GM18909 (cell line): ENCODE data around the gene CPZ.
"Not testable (repeated sequence)": the region's sequence is repeated elsewhere in the genome, so short reads cannot be mapped to it uniquely, and the experiment has no call there.

Source experiments
- ATAC-seq: cut with Tn5 transposase; IDR thresholded peaks from one replicate; pipeline ENCODE4 v1.9.1; 2021; ENCODE audit warnings: mild to moderate bottlenecking; ENCODE audit not compliant: unreplicated experiment, poor library complexity

Gene CPZ

DNA sequence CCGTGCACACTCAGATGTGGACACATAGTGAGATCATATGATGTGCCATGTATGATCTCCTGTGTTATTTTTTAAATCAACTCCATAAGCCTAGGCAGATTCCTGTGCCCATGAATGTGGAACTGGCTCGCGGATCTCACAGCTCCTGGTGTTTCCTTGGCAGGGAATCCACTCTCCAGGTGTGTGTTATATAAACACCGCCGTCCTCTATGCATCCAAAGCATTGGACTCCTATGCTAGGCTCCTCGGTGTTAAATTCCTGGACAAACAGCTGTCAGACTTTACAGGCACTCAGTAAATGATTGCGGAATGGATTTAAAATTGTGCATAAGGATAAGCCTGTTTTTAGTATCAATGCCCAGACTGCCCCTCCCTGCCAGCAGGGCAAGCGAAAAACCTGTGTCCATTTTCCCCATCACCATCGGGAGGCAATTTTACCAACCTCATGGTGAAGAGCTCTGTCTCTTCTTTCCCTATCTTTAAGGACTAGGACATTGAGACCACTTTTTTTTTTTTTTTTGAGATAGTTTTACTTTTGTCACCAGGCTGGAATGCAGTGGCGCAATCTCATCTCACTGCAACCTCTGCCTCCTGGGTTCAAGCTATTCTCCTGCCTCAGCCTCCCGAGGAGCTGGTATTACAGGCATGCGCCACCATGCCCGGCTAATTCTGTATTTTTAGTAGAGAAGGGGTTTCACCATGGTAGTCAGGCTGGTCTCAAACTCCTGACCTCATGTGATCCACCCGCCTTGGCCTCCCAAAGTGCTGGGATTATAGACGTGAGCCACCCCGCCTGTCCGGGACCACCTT, 36.0 kb upstream of the CPZ start:
- ATAC-seq: no peak

DNA sequence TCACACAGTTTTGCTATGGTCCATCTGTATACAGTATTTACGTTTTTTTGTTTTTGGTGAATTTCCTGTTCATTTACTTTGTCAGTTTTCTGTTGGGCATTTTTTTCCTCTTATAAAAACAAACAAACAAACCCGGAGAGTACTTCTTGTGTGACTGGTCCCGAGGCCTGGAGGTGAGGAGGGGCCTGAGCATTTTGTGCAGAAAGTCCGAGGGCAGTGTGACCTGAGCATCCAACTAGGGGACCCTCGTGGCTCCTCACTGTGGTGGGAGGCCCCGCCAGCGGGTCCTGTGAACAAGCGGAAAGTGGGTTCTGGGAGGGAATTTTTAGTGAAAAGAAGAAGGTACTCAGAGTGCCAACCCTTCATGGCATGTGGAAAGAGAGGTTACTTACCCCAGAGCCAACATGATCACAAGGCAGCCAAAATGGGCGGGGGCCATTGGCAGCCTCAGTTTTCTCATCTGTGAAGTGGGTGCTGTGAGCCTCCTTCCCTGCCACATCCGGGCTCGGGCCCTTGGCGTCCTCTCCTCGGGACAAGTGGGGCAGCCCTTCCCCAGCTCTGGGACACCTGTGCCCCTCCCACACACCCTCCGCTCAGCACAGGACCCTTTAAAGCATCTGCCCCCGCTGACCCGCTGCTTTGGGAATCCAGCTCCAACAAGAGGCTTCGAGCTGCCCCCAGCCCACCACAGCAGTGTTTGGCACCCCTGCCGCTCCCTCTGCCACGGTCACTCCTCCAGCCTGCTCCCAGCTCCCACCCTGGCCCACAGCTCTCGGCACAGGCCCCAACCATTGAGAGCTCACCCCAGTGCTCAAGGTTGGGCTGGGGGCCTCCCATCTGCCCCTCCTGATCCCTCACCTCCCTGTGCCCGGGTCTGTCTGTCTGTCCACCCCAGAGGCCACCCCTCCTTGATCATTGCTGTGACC, 35.2 kb upstream of the CPZ start:
- ATAC-seq: no peak

DNA sequence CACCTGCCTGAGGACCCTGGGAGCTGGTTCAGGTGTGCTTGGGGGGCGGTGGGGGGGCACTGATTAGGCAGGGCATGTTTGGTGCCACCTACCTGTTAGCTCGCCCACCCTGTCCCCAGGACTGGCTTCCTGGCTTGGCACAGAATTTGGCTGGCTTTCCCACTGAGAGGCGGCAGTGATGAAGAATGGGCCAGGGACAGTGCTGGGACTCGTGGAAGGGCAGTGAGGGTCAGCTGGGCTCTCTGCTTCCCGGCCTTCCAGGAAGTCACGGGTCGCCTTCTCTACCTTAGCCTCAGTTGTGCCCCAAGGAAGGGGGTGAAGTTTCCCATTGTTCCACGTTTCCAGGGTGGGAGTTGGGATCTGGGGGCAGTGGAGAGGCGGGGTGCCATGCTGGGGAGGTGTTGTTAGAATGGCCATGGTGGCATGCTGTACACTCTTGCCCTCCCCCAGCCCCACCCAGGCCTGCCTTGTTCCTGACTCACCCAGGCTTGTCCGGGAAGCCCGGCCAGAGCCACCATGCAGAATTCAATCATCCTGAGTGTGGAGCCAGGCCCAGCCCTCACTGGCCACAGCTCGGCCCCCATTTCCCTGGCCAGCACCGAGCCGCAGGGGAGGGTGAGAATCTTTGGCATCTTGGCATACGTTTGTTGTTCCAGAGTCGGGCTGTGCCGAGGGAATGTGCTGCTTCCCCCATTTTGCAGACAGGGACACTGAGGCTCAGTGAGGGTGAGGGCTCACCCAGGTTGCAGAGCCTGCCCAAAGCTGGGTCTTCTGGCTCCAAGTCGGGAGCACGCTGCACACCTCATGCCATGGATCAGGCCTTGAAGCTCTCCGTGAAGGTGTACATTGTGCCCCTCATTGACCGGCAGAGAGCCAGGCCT, 34.2 kb upstream of the CPZ start:
- no peak for ATAC-seq

DNA sequence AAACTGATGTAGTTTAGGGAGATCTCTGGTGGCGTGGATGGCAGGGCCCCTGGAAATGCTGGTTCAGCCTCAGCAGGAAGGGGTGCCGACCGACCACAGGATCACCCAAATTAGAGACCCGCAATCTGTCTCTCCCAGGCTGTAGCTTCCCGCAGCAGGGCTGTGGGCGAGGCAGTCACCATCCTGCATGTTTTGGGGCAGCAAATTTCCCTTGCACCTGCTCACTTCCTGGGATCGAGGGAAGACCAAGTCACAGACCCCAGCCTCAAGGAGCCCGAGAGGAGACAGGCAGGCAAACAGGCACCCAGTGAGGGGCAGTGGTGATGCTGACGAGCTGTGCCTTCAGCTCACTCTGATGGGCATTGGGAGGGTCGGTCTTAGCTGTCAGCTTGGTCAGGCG, 33.6 kb upstream of the CPZ start:
- no peak for ATAC-seq

DNA sequence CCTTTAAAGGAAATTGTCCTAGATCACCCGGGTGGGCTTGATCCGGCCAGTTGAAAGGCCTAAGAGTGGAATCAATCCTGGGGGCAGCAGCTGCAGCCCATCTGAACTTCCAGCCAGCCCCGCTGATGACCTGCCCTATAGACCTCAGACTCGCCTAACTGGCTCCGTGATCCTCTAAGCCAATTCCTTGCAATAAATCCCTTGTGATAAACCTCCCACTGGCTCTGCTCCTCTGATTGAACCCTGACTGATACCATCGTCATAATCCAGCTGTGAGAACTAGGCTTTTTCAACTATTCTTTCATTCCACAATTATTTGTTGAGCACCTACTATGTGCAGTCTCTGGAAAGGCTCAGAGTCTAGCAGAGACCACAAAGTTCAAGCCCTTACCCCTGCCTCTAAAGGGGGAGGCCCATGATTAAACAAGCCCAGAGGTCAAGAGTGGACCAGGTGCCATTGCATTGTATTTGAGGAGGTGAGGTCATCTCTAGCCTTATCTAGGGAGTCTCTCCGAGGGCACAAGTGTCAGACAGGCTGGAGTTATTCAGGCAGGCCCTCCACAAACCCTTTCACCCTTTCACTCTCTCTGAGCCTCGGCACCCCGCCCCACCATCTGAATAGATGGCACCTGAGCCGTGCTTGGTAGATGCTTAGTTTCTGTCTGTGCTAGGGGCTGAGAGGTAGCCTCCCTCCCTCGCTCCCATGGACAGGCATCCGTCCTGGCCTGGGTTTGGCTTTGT, 32.9 kb upstream of the CPZ start:
- ATAC-seq: no peak

DNA sequence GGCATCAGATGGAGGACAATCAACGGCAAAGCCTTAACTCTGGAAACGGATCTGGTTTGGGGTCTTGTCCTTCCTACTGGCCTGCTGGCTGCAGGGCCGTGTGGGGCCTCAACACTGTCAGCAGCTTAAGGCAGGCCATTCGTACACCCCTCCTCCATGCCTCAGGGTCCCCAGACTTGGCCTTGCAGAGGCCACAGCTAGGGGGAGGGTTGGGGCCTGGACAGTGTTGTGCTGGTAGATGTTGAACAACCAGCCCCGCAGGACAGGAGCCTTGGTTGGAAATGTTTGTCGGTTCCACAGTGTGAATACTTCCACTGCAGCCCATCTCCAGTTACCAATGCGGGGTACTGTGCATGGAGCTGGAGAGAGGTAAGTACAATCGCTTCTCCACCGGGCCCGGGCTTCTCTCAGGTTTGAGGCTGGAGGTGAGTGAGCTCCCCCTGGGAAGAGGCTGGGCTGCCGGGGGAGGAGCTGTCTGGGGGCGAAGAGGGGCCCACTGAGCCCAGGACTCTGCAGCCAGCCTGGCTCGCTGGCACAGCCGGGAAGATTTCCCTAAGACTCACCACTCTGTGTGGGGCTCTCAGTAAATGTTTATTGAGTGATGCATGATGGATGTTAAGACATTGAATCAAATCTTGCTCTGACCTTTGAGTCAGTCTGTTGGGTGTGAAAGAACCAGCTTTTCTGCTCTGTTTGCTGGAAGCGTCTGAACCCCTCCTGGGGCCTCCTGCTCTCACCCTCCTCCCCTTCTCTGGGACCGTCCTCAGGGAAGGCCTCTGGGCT, 32.1 kb upstream of the CPZ start:
- ATAC-seq: no peak

DNA sequence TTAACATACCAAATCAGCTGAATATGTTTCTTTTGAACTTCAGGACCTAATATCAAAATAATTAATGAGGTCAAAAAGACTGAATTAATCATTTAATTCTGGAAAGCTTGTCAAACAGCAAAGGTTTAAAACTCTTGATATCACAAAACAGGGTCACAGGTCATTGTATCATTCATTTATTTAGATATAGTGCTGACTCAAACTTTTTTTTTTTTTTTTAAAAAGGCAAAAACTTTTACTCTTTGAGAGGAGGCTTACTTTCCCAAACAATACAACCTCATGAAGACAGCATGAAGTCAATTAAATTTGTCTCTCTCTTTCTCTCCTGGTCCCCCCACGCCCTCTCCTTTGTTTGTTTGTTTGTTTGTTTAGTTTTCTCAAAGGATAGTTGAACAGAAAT, 28.0 kb upstream of the CPZ start:
- ATAC-seq: no peak

DNA sequence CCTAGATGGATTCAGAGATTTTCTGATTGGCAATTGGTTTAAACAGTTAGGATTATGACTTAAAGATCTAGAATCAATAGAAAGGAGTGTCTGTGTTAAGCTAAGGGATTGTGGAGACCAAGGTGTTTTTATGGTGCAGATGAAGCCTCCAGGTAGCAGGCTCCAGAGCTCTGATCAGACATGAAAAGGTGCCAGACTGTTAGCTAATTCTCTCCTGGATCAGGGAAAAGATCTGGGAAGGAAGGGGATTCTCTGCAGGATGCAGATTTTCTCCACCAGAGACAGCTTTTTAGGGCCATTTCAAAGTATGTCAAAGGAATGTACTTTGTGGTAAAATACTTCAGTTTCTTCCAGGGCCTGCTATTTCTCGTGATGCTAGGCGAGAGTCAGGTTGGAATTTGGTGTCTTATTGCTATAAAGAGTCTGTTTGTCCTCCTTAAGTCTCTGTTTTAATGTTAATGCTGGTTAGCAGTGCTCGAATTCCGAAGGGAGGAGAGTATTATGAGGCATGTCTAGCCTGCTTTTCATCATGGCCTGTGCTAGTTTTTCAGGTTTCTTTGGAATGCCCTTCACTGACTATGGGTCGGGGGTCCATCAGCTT, 24.4 kb upstream of the CPZ start:
- no peak for ATAC-seq

DNA sequence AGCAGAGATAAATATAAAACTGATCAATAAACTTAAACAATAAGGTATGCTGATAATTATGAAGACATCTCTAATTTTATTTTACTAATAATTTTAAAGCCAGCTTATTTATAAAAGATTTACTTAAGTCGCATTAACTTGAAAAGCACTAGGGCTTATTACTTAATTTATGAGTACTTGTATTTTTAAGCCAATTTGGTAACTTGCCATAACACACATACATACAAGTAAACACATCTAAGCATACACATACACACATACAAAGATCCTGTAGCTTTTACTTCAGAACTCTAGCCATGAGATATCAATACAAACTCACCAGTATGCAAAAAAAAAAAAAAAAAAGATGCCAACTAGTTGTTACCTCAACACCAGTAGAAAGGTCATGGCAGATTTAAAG, 22.4 kb upstream of the CPZ start:
- no peak for ATAC-seq

DNA sequence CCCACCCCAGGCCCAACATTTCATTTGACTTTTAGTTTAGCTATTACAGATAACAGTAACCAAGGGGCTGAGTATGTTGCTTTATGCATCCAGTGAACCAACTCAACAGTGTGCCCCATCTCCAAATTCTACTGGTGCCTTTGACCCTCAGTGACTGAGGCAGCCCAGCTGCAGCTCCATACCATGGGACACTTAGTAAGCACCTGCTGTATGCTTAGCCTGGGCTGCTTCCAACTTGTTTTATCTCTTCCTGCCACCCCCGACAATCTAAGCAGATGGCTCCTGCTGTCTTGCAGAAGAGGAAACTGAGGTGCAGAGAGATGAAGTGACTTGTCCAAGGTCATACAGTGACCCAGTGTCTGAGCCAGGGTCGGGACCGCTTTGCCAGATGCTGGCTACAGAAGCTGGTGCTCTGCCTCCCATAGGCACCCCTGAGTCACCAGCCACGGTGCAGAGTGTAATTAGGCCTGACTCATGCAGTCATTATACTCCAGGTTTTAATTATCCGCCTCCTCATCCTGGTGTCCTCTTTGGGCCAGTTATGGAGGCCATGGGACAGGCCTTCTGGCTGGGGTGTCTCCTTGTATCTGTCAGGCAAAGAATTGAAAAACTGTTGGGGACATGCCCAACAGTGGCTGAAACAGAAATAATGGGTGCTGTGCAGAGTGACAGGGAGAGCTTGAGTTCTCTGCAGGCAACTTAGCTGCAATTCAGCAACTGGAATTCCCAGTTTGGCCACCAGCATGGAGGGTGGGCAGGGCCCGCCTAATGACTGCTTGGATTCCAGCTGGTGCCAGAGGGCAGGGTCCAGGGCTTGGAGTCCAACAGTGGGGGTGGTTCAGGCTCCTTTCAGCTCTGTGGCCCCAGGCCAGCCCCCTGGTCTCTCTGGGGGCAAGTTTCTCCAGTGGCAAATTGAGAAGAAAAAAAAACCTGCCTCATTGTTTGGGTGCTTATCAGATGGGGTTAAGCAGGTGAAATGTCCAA, 20.6 kb upstream of the CPZ start:
- ATAC-seq: no peak

DNA sequence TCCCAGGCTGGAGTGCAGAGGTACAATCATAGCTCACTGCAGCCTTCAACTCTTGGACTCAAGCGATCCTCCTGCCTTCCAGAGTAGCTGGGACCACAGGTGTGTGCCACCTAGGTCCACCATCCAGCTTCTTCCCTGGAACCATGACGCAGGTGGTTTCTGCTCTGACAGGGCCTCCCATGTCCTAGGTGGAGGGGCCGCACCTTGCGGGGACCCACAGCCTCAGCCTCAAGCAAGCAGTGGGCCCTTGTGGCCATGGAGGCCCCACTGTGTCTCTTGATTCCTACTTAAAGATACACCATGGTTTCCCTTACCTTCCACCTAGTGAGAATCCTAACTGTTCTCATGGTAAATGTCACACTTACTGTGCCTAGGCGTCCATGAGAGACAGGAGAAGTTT, 19.3 kb upstream of the CPZ start:
- no peak for ATAC-seq

DNA sequence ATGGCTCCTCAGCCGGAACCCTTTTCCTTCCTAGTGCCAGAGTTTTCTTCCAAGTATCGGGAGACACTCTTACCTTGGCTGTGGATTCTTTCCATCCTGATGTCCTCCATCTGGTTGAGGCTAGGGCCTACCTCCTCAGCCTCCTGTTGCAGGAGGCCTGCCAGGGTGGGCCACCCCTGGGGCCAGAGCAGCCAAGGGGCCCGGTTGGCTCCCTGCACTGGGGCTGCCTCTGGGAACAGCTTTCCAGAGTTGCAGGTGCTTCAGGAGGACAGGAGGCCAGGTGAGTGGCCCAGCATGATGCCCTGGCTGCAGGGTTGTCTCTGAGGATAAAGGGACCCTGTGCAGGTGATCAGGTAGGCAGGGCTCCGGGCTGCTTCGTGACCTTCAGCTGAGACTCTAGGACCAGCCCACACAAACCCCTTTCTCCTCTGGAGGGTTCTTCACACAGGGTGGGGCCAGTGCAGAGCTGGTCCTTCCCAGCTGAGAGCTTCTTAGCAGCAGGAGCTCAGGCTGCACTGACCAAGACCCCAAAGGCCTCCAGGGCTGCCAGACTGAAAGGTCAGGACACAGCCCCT, 17.7 kb upstream of the CPZ start:
- ATAC-seq: no peak

DNA sequence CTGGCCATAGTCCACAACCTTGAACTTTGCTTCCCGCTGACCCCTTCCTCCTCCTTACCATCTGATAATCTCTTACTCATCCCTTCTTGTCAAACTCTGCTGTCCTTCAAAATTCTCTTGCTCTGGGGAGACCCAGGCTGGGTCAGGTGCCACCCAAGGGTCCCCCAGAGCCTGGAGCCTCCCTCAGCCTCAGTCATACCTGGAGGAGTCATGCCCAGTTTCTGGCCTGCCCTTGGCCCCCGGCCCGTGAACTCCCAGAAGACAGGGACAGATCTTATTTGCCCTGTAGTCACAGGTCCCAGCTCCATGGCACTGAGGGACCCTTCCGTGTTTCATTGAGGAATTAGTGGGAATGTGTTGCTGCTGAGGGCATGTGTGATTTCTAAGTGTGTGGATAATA, 17.1 kb upstream of the CPZ start:
- ATAC-seq: no peak

DNA sequence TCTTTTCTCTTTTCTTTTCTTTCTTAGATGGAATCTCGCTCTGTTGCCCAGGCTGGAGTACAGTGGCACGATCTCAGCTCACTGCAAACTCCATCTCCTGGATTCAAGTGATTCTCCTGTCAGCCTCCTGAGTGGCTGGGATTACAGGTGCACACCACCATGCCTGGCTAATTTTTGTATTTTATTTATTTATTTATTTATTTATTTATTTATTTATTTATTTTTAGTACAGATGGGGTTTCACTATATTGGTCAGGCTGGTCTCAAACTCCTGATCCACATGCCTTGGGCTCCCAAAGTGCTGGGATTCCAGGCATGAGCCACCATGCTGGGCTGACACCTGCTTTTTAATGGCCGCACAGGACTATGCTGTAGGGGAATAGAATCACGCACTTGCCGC, 16.0 kb upstream of the CPZ start:
- ATAC-seq: not testable (repeated sequence)

DNA sequence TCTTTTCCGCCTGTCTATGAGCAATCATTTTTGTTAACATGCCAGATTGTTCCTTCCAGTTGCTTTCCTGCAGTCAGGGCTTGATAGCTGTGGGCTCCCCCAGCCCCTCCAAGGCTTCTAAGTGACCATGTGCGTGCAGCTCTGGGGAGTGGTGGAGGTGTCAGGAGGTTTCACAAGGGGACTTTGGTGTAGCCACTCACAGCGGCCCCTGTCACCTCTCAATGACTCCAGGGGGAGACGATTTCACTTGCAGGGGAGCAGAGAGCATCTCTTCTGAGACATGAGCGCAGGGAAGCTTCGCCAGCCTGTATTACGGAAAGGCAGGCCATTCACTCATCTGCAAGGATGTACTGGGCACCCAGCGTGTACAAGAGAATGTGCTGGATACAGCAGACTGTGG, 15.5 kb upstream of the CPZ start:
- ATAC-seq: no peak

DNA sequence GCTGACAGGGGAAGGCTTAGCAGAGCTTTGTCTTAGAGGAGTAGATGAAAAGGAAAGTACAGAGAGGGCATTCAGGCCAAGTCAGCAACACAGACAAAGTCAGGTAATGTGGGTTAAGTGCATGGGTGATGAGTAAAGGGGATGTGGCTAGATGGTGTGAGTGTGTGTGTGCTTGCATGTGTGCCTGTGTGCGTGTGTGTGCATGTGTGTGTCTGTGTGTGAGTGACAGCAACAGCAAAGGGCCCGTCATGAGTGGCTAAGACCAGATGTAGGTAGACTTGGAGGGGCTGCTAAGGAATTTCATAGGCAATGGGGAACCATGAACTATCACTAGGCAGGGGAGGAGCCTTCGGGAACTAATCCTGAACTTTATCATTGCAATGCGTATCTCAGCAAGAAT, 14.6 kb upstream of the CPZ start:
- ATAC-seq: no peak

DNA sequence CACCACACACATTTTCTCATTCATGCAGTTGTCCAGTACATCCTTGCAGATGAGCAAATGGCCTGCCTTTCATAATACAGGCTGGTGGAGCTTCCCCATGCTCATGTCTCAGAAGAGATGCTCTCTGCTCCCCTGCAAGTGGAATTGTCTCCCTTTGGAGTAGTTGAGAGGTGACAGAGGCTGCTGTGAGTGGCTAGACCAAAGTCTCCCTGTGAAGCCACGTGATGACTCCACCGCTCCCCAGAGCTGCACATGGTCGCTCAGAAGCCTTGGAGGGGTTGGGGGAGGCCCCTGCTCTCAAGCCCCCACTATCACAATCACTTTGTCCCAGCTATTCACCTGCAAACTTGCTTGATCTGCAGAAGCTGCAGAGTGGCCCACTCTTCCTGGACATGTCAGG, 13.8 kb upstream of the CPZ start:
- ATAC-seq: no peak
